ENCODE data around the gene ROBO1.

ROBO1 gene

DNA sequence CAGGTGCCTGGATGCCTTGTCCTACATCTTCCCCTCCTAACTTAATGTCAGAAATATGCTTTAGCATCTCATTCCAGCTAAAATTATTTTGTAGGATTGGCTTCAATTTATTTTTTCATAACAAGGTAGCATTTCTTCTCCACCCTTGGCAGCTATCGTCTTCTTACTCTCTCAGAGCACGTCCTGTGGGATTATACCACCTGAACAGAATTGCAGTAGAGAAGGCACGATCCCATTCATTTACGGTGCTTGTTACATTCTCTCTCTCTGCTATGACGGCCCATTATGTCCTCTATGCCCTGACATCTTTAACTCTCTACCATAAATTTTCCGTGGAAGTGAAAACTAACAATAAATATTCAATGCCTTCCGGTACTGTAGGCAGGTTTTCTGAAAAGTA lies 103.3 kb downstream of the ROBO1 start:
- no peak for DNase-seq

DNA sequence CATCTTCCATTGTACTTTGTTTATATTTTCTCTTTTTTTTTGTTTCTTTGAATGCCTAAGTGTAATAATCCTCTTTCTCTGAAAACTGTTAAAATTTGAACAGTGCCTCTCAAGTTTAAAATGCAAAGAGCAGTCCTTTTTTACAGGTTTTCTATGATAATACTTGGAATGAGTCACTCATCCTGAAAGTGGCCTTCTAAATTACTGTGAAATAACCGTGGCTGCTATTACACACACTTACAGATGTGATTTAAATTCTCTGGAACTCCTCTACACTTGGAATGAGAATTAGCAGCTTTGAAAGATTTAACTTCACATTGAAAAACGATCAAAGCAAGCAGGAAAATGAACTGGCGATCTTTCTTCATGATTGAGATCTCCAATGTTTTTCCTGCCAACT lies 105.9 kb downstream of the ROBO1 start:
- DNase-seq, result no peak

DNA sequence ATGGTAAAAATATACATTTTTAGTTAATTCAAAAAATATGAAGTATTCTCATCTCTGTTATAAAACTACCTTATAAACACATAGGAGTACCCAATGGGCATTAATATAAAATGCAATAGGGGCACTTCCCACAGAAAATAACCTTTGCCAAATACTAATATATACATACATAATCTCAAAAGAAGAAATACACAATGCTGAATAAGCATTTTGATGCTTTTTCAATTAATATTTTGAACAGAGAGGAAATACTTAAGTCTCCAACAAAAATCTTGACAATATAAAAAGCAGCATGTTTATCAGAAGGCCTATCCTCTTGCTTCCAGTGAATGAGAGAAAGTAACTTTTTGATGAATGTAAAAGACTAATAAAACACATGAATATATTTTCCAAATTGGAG lies 110.7 kb downstream of the ROBO1 start:
- DNase-seq, result no peak

DNA sequence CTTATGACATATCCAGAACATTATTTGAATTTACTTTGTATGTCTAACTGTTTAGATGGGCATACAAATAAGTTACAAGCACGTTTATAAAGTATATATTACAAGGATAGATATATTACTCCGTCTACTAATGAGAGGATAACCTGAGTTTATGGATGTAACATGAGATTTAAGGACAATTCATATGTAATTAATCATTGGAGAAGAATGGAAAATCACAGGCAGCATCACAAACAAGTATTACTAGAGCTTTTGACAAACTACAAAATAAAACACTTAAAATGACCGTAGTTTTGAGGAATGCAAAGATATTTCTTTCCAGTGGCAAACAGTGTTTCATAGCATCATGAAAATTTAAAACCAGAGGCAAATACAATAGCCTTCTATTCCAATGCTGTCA lies 113.8 kb downstream of the ROBO1 start:
- no peak for DNase-seq

DNA sequence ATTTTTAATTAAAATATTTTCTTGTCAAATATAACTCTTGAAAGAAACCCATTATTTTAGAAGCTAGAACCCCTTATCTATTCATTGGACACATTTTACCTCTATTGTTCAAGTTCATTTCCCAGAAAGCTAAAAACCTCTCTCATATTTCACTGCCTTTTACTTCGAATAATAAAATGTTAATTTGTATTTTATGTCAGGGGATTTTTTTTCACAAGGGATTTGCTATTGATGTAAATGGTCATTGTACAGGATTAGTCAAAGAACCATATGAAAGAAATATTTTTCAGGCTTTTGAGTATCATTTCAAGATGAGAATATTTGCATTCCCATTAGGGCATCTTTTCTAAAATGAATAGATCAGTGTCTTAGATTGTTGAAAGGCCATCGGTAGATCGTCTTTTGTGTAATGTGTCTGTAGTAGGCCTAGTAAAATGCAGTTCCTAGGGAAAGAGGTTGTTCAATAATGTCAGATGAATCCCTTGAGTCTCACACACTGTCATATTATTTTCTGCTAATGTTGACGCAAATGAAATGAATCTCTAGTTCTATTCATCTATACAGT lies 114.5 kb downstream of the ROBO1 start:
- no peak for DNase-seq

DNA sequence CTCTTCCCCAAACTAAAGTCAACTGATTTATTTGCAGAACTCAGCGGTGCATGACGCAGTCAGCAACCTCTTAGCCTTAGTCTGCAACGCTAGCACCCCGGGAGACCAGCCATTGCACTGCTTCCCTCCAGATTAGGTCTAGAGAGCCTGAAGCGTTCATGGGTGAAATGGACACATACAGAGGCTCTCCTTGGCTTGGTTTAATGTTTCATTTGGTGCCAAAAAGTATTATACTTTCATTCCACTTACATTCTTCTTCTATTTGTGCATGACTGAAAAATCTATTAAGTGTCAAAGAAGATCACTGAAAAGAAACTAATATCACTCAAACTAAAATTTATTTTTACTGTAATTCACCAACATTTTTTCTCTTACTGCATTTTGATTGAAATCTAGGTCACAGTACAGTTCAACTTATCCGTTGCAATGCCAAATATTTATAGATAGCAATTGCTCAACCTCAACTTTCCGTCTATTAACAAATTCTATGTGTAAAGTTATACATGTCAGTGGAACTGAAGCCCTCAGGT lies 116.2 kb downstream of the ROBO1 start:
- DNase-seq, result no peak

DNA sequence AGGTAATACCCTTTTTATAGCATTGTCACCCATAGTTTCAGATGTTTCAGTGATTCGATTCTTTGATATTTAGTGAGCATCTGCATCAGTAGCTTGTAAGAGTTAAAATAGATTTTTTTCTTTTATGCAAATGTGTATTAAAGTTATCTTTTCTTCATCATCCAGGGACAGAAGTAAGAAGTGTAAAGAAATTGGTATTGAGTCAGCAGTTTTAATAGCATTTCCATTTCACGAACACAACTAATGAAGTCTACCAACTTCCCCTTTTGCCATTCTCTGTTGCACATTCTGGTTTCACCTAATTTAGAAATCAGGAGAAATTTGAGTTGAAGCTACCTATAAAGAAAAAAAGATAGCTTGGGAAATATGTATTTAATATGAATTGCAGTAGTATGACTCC lies 127.9 kb downstream of the ROBO1 start:
- DNase-seq, result no peak

DNA sequence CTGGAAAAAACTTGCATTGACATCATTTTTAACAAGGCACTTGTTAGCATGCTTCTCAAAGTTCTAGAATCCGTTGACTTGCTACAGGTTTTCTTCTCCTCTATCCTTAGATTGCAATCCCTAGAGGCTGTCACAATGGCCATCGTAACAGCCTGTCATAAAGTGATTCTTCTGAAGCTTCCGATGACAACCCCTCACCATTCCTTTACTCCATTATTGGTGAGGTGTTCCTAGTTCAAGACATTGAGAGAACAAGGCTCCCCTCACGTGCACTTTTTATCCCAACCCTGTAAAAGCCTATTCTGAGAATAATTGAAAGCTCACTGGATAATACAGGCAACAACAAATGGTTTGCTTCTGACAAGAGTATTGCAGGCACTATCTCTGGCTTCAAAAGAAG lies 131.4 kb downstream of the ROBO1 start:
- DNase-seq, result no peak

DNA sequence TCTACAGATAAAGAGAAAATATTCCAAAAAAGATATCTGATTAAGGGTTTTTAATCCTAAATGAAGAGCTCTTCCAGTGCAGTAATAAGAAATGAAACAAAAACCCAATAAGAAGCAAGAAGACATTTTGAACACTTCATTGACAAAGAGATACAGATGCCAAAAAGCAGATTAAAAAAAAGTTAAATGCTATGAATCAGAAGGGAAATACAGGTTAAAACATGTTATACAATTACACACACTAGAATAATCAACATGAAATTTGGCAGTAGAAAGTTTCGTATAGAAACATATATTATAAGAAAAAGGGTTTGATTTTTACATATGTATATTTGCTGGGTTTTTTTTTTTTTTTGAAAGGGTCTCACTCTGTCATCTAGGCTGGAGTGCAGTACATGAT lies 135.0 kb downstream of the ROBO1 start:
- no peak for DNase-seq

DNA sequence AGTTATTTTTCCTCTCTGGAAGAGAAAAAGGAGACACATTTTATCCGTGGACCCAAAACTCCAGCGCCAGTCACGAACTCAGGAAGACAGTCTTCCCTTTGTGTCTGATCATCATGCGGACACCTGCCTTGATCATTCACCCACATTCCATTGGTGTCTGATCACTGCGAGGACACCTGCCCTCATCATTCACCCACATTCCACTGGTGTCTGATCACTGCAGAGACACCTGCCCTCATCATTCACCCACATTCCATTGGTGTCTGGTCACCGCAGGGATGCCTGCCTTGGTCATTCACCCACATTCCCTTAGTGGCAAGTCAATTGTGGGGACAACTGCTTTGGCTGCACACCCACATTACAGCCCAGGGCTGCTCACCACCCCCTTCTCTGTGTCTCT lies 148.9 kb downstream of the ROBO1 start:
- DNase-seq, result no peak

DNA sequence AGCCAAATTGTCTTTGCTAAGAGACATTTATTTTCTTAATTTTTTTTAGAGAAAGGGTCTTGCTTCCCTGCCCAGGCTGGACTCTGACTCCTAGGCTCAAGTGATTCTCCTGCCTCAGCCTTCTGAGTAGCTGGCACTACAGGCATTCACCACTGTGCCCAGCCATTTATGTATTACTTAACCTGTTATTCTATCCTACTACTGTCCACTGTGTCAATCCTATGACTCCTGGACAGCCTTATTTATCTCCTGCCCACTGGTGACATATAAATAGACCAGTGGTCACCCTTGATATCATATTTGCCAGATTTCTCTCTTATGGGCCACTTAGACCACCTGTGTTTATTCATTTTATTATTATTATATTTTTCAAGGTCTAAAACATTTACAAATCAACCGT lies 161.4 kb downstream of the ROBO1 start:
- DNase-seq, result no peak

DNA sequence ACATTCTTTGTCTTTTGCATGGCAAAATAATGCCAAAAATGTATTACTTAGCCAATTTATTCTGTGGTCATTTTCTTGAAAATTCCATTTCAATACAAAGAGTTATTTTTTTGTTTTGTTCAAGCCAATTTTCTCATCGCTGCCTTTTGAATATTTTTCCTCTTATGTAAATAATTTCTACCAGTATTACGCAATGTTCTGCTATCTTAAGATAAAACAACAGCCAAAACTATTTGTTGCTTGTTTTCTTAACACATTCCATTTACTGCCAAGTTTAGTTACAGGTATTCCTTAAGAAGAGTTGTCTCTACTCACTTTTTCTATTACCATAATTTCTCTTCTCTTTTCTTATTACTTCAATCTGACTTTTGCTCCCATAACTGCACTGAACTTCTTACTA lies 163.1 kb downstream of the ROBO1 start:
- no peak for DNase-seq

DNA sequence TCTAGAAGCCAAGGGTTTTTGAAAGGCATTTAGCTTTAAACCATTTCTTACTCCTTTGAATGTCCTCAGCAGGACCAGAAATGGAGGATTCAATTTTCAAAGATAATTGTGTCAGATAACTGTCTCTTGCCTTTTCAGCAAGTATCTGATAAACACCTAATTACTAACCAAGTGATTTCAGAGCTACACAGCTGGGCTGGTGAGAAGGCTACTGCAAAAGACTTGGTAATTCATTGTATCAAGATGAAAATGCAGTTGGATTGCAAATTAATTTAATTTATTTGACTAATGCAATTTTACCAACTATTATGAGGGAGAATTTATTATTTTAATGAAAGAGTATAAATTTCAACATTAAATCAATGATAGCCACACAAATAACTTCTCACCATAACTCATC lies 165.4 kb downstream of the ROBO1 start:
- no peak for DNase-seq

DNA sequence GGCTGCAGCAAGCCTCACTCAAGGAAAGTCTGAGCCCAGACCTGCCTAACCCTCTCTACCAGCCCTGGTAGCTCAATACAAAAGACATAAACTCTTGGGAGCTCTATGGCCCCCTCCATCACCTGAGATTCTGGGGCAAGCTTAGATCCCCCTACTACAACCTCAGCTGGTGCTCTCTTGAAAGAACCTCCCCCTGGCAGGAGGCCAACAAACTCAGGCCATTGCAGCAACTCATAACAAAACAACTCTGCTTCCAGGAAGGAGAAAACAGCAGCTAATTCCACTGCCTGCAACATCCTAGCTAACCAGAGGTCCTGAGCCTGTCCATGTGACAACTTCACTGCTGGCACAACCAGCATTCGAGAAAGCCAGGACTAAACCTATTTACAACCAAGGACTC lies 169.2 kb downstream of the ROBO1 start:
- DNase-seq, result no peak

DNA sequence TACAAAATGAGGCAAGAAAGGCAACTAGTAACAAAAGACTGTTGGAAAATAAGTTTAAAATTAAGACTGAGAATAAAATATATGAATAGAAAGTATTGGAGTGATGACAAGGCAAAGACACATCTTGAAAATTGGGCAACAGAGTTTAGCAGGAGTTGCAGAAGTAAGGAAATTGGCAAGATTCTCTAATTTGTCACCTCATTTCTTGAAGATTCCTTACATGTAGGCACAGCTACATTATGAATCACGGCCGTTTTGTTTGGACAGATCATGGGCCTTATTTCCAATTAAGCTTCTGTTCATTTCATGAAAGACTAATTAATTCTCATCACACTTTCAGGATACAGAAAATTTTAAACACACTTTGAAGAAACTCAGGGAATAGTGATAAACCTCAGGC lies 170.1 kb downstream of the ROBO1 start:
- no peak for DNase-seq

DNA sequence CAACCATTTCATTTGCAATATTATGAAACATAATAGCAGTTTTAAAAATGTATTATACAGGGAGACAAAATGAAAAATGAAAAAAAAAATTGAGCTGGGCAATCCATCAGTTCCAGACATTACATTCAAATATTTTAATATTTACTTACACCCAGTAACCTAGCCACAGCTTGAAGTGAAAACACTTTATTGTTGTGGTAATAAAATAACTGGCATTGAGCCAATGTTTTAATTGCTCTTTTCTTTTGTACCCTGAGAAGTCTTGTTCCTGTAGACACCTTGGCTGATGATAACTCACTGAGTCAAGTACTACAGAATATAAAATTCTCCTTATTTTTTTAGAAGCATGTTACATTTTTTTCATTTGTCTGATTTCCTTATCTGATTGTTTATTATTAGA lies 180.6 kb downstream of the ROBO1 start:
- DNase-seq, result no peak

DNA sequence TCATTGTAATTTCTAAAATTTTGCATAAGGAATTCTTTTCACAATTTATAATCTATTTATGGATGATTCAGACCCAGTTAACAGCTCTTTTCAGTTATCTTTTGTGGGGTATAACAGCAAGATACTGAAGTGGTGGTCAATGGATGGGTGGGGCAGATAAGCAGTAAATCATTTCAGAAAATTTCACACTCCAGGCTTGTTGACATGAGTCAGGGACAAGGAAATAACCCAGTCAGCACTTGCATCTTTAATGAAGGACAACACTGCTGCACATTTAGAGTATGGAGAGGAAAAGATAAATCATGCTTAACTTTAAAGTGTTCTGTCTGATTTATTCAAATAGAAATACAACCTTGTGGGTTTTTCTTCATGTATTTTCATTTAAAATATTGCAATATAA lies 181.6 kb downstream of the ROBO1 start:
- no peak for DNase-seq

DNA sequence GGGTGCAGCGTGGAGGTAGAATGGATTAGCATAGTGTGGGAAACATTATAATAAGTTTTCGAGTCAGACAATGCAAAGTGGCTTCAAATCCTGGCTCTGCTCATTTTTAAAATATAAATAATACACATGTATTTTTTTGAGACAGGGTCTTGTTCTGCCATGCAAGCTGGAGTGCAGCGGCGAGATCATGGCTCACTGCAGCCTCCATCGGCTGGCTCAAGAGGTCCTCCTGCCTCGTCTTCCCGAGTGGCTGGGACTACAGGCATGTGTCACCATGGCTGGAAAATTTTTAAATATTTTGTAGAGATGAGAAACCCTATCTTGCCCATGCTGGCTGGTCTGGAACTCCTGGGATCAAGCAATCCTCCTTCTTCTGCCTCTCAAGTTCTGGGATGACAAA lies 194.9 kb downstream of the ROBO1 start:
- no peak for DNase-seq

DNA sequence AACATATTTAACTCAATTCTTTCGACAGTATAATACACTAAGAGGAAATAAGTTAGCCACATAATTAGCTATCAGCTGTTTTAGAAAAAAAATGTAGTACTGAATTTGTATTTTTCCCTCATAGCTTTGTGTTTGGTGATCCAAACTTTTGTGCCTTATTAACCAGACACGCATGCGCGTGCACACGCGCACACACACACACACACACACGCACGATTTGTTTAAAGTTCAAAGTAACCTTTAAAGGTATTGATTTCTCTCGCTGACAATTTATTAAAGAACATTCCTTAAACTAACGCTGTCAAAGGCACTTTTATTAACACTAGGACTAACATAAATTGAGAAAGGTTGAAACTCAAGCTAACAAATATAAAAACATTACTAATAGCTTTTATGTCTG lies 198.9 kb downstream of the ROBO1 start:
- no peak for DNase-seq

DNA sequence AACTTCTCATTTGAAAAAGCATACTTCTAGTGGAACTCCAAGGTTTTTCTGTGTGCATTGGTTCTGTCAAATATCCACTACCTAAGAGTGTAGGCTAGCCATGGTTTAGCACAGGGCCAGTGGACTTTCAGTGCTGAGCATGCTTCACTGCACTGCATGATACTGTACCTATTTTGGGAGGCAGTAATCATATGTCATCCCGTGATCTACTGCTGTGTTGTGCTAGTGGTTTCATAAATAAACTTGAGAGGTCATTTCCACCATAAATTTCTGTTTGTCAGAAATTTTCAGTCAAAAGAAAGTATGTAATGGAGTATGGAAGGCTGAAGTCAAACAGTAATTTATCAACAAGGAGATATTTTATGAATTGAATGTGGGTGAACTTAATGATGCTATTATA lies 203.6 kb downstream of the ROBO1 start:
- no peak for DNase-seq

DNA sequence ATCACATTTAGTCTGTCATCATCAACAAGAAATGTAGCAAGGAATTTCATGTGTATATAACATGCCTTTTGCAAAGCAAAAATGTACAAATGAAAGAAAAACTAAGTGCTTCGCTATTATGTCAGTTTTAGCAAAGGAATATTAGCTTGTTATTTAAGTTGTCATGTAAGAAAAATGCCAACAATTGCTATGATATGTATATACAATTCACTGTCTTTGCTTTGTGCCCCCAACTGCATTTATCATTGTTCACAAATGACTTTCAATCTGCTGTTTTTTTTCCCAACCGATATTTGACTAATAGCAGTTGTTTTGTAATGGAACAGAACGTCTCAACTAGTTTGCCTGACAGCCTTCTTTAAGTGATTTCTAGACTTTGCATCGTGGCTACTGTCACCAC lies 207.1 kb downstream of the ROBO1 start:
- DNase-seq, result no peak

DNA sequence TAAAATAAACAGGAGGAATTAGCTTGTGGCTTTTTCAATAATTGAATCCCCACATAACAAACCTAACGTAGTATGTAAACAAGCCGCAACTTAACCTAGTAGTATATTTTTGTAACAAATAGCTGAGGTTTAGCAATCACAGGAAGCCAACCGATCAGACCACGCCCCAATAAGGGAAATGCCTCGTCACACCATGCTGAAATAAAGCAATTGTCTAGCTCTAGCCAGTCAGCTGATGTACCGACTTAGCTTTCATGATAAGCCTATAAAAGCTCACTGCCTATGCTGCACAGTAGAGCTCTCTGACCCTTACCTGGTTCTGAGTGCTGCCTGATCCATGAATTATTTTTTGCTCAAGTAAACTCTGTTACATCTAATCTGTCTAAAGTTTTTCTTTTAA lies 208.9 kb downstream of the ROBO1 start:
- no peak for DNase-seq

DNA sequence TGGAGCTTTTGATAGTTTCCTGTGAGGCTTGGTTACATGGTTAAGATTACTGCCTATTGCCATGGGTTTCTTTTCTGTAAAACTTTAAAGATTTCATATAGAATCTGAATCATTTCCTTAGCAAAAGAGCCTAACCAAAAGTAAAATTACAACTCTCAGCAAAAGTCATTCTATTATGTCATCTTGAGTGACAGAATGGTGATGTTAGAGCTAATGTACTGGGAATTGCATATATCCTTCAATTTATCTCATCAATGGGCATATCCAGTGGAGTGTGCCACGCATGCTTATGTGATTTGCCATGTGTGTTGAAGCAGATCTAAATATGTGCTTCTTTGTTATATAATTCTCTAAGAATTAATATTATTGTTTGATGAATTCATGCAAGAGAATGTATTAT lies 212.1 kb downstream of the ROBO1 start:
- no peak for DNase-seq

DNA sequence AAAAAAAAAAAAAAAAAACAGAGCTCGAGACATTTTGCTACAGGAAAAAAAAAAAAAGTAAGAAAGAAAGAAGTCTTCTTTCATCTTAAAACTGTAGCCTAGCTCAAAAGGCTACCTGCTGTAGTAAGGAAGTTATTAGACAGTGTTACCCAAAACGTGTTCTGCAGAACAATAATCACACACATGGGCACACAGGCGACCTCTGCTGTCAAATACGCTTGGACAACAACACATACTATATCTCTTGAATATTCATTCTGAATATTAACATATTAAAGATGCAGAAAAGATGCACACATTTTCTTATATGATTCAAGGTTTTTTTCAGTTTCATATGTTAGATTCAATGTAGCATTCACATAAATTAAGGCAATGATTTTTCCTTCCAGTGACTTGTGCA lies 215.8 kb downstream of the ROBO1 start:
- DNase-seq, result no peak

DNA sequence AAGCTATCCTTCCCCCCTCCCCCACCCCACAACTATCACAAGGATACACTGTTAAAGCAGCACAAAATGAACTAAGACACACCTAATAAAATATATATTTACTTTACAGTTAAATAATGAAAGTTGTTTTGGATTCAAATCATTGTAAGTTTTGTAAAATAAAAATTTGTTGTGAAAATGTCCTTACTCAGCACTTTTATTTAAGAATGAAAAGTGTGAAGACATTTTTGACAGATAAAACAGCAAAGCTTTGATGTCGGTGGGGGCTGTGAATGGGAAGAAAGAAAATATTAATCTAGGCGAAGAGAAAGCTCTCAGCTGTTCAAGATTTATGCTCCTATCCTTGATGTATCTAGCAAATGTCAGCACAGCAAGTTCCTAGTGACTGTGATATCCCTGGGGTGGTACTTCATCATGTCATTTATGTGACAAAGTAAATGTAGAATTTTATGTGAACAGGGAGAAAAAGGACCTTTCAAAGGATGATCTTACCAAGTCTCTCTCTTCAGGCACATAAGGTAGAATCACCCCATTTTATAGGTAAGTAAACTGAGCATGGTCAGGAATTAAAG lies 216.4 kb downstream of the ROBO1 start:
- DNase-seq, result no peak

All from CD4-positive, alpha-beta T cell treated with Interleukin-12 subunit alpha and Interleukin-12 subunit beta, for 1 hour (primary cell).